Motor neuron (in vitro differentiated cells): Measurements from ENCODE around the gene RMND5B. TPM values are rescaled to one million over a fixed set of nuclear protein-coding genes. Genes with fewer than 3 reads are reported as not detected.
"Not testable (repeated sequence)": the region's sequence is repeated elsewhere in the genome, so short reads cannot be mapped to it uniquely, and the experiment has no call there.

ENCODE experiments used
- ATAC-seq, 8 experiments: fragments of 200-7000 bp; cut with Tn5 transposase; replicated peaks in 6 of 8; 2 replicates each; pipeline ENCODE4 v1.8.0; 2021; ENCODE audit warnings: mild to moderate bottlenecking in 8 of 8, moderate library complexity in 8 of 8
- H3K27ac ChIP-seq, 2 donors: fragments of 250-450 bp; sonication (Bioruptor Pico); 2 replicates each; pipeline ENCODE4 v1.9.0; 2021; ENCODE audit warnings: antibody characterized with exemption in 2 of 2, mild to moderate bottlenecking in 2 of 2, moderate library complexity in 1 of 2
- H3K4me1 ChIP-seq, 2 donors: fragments of 250-450 bp; sonication (Bioruptor Pico); replicated peaks in 1 of 2; 2 replicates each; pipeline ENCODE4 v1.6.1; 2021; ENCODE audit warnings: antibody characterized with exemption in 2 of 2, mild to moderate bottlenecking in 2 of 2, moderate library complexity in 1 of 2
- H3K4me3 ChIP-seq, 5 donors: fragments of 250-450 bp; sonication (Bioruptor Pico); 2 replicates each; pipeline ENCODE4 v1.9.0; 2021; ENCODE audit warnings: antibody characterized with exemption in 5 of 5, mild to moderate bottlenecking in 5 of 5, moderate library complexity in 4 of 5
- WGBS, 10 experiments: fragments of 450-650 bp; shearing (Covaris generic); methylation state at CpG; one replicate each; pipeline ENCODE4 v1.0.0; 2022; 5-methylcytosine and 5-hydroxymethylcytosine counted together
- in situ Hi-C, 9 experiments: fragments of 400-800 bp; cut with MboI; loops; one replicate each; pipeline ENCODE4 v1.15.0; 2021; ENCODE audit warnings: low sequenced_read_pairs in 9 of 9, low pct_unique_long_range_greater_than_20kb in 2 of 9; ENCODE audit not compliant: unreplicated experiment in 9 of 9
- total RNA-seq, 8 experiments: library from RNA; unstranded; fragments of 300-600 nt; gene quantifications; 2 replicates each; pipeline versions ENCODE4 v1.2.3 to v1.2.4, GENCODE V29; 2022

Gene RMND5B
- 10 to 100 TPM; 12.4 to 34.7 (median 21.0) TPM for total RNA-seq

- peak; percentile 89 to 94 (median 92) for ATAC-seq
Measured at GRCh38 chr5:178130576-178131445, at the start of gene RMND5B. TSS of gene RMND5B (plus strand) at chr5:178131014. CDS start at chr5:178138120, 7,106 bp downstream.

GRCh38 chr5:178081571-178082243 is 49.1 kb upstream of the RMND5B start:
- no peak overlapping the region for H3K27ac ChIP-seq
- WGBS, 10 experiments = 78 to 100% (median 87%) methylated on average over 1 to 9 of the region's 12 CpGs; no CpG with 5 or more reads in 5 of the 10 experiments
- no peak for ATAC-seq
- H3K4me1 ChIP-seq = no peaks in the 10 kb centered on the region
- in situ Hi-C loops = no loop called here
- H3K4me3 ChIP-seq = no peak overlapping the region

More at GRCh38 chr5:178130576-178131445, at the start of gene RMND5B:
- 0% methylated on average over 1 to 6 of the region's 102 CpGs; no CpG with 5 or more reads in 5 of the 10 experiments for WGBS, 10 experiments
- Histone ChIP-seq H3K27ac (peak within 1 kb of the TSS; percentile 86 to 92), H3K4me3 (peak within 1 kb of the TSS; percentile 62 to 96 (median 70)), H3K4me1 (peaks cover 11 to 23% of the 10 kb centered on the region in 2 donors)
- in situ Hi-C loops = no loop called here

- no peak overlapping the region for H3K4me3 ChIP-seq
- in situ Hi-C loops = no loop called here
- no peaks in the 10 kb centered on the region for H3K4me1 ChIP-seq
- ATAC-seq = peak in 1 of 8 experiments; percentile 47
- no peak overlapping the region for H3K27ac ChIP-seq
- WGBS, 10 experiments = 0 to 93% (median 75%) methylated on average over 1 to 6 of the region's 6 CpGs; no CpG with 5 or more reads in 3 of the 10 experiments
Measured at GRCh38 chr5:178083922-178084321, 46.9 kb upstream of the RMND5B start.

GRCh38 chr5:178085316-178085715 is 45.5 kb upstream of the RMND5B start:
- no peaks in the 10 kb centered on the region for H3K4me1 ChIP-seq
- 40 to 100% (median 63%) methylated on average over 1 to 5 of the region's 6 CpGs; no CpG with 5 or more reads in 4 of the 10 experiments for WGBS, 10 experiments
- in situ Hi-C loops = no loop called here
- no peak overlapping the region for H3K27ac ChIP-seq
- no peak for ATAC-seq
- H3K4me3 ChIP-seq = no peak overlapping the region

GRCh38 chr5:178086266-178086665 is 44.5 kb upstream of the RMND5B start:
- WGBS, 10 experiments = 90 to 100% methylated on average over 3 to 4 of the region's 25 CpGs; no CpG with 5 or more reads in 8 of the 10 experiments
- peak in 1 of 8 experiments; percentile 58 for ATAC-seq
- in situ Hi-C loops = no loop called here
- H3K27ac ChIP-seq = no peak overlapping the region
- H3K4me1 ChIP-seq = no peaks in the 10 kb centered on the region
- no peak overlapping the region for H3K4me3 ChIP-seq

- 18 to 100% (median 82%) methylated on average over 1 to 5 of the region's 5 CpGs; no CpG with 5 or more reads in 3 of the 10 experiments for WGBS, 10 experiments
- in situ Hi-C loops, H3K4me3 ChIP-seq, H3K27ac ChIP-seq, H3K4me1 ChIP-seq, ATAC-seq: not testable (repeated sequence)
Measured at GRCh38 chr5:178087199-178087598, 43.6 kb upstream of the RMND5B start.

GRCh38 chr5:178090856-178091255 is 40.0 kb upstream of the RMND5B start:
- ATAC-seq = peak in 1 of 8 experiments; percentile 36
- WGBS, 10 experiments = 8 to 100% (median 89%) methylated on average over 2 to 5 of the region's 6 CpGs; no CpG with 5 or more reads in 2 of the 10 experiments

GRCh38 chr5:178093134-178093533 is 37.7 kb upstream of the RMND5B start:
- H3K27ac ChIP-seq = no peak overlapping the region
- no peaks in the 10 kb centered on the region for H3K4me1 ChIP-seq
- WGBS, 10 experiments = 0 to 100% (median 76%) methylated on average over 1 to 2 of the region's 2 CpGs; no CpG with 5 or more reads in 1 of the 10 experiments
- no peak for ATAC-seq
- in situ Hi-C loops = no loop called here
- no peak overlapping the region for H3K4me3 ChIP-seq

More at GRCh38 chr5:178090856-178091255, 40.0 kb upstream of the RMND5B start:
- Histone ChIP-seq H3K27ac (no peak overlapping the region), H3K4me3 (no peak overlapping the region), H3K4me1 (no peaks in the 10 kb centered on the region)
- in situ Hi-C loops = no loop called here

GRCh38 chr5:178094345-178094744 is 36.5 kb upstream of the RMND5B start:
- 50 to 100% (median 79%) methylated on average over 2 to 9 of the region's 9 CpGs; no CpG with 5 or more reads in 1 of the 10 experiments for WGBS, 10 experiments
- no peaks in the 10 kb centered on the region for H3K4me1 ChIP-seq
- in situ Hi-C loops = no loop called here
- H3K4me3 ChIP-seq = no peak overlapping the region
- ATAC-seq = no peak
- H3K27ac ChIP-seq = no peak overlapping the region

- no peak for ATAC-seq
- Histone ChIP-seq H3K27ac (no peak overlapping the region), H3K4me1 (no peaks in the 10 kb centered on the region), H3K4me3 (no peak overlapping the region)
- WGBS, 10 experiments = 73 to 96% (median 84%) methylated on average over 1 to 7 of the region's 7 CpGs; no CpG with 5 or more reads in 1 of the 10 experiments
- in situ Hi-C loops = no loop called here
Measured at GRCh38 chr5:178098685-178099084, 32.1 kb upstream of the RMND5B start.

- Histone ChIP-seq H3K27ac (no peak overlapping the region), H3K4me3 (no peak overlapping the region), H3K4me1 (peaks cover 6 to 10% of the 10 kb centered on the region in 2 donors)
- in situ Hi-C loops = no loop called here
- ATAC-seq = no peak
- WGBS, 10 experiments = 53 to 92% (median 75%) methylated on average over 2 to 10 of the region's 12 CpGs; no CpG with 5 or more reads in 4 of the 10 experiments
Measured at GRCh38 chr5:178103612-178104011, 27.2 kb upstream of the RMND5B start.

- in situ Hi-C loops = no loop called here
- 28% methylated on average over 2 of the region's 5 CpGs; no CpG with 5 or more reads in 9 of the 10 experiments for WGBS, 10 experiments
- Histone ChIP-seq H3K4me1 (peaks cover 6 to 10% of the 10 kb centered on the region in 2 donors), H3K4me3 (no peak overlapping the region), H3K27ac (no peak overlapping the region)
- ATAC-seq = no peak
Measured at GRCh38 chr5:178104492-178104891, 26.3 kb upstream of the RMND5B start.

- ATAC-seq = no peak
Measured at GRCh38 chr5:178106086-178106485, 24.7 kb upstream of the RMND5B start.

More at GRCh38 chr5:178106086-178106485, 24.7 kb upstream of the RMND5B start:
- WGBS, 10 experiments = 0 to 100% (median 71%) methylated on average over 1 to 2 of the region's 4 CpGs; no CpG with 5 or more reads in 4 of the 10 experiments
- Histone ChIP-seq H3K4me3 (no peak overlapping the region), H3K4me1 (peaks cover 6 to 10% of the 10 kb centered on the region in 2 donors), H3K27ac (no peak overlapping the region)
- in situ Hi-C loops = no loop called here
